ENCODE measurements around the gene FAM222B. TPM values are rescaled to one million over a fixed set of nuclear protein-coding genes. Genes with fewer than 3 reads are reported as not detected.

FAM222B gene
- total and polyA plus RNA-seq, 2 of the 4 experiments (the other 2 are of a cell fraction): 2.5 to 10.8 TPM

DNA sequence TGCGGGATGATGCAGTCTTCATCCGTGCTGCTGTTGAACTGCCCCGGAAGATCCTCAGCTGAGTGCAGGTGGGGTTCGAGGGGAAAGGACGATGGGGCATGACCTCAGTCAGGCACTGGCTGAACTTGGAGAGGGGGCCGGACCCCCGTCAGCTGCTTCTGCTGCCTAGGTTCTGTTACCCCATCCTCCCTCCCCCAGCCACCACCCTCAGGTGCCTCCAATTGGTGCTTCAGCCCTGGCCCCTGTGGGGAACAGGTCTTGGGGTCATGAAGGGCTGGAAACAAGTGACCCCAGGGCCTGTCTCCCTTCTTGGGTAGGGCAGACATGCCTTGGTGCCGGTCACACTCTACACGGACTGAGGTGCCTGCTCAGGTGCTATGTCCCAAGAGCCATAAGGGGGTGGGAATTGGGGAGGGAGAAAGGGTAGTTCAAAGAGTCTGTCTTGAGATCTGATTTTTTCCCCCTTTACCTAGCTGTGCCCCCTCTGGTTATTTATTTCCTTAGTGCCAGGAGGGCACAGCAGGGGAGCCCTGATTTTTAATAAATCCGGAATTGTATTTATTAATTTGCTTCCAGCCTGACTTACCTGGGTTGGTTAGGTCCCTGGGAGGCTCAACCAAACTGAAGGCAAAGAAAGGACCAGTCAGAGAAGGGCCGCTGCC, 92.9 kb downstream of the FAM222B start:
- H2BK15ac ChIP-seq (ENCODE audit: low read depth, low read length): no peak overlapping the region
- dilution Hi-C loops (cut with HindIII; ENCODE audit: low sequenced_read_pairs, unreplicated experiment) (no loop called here), intact Hi-C loops (cut with micrococcal nuclease) (loop anchor here (1.0 kb wide), 1 partner anchor 23 kb away; the partner anchor contains the start of gene TLCD1), in situ Hi-C loops (cut with MboI; ENCODE audit: low sequenced_read_pairs) (no loop called here)
- no peak for DNase-seq
- H3K4me2 ChIP-seq (ENCODE audit: low read depth, low read length): no peak overlapping the region
- no peak overlapping the region for H3K9ac ChIP-seq (ENCODE audit: low read depth, low read length)
- H3K27ac ChIP-seq (ENCODE audit: insufficient read depth, low read length): no peak overlapping the region
- H3K79me1 ChIP-seq (ENCODE audit: low read depth in 1 of 2, low read length in 2 of 2): peaks cover 20 to 72% of the 10 kb centered on the region in 2 experiments
- H3K18ac ChIP-seq (ENCODE audit: low read depth, low read length): no peak overlapping the region
- 90% methylated on average over 2 of the region's 11 CpGs; no CpG with 5 or more reads in 1 of the 2 experiments for WGBS, 2 experiments (ENCODE audit: extremely low coverage in 2 of 2, insufficient read length in 1 of 2)
- no peak overlapping the region for H4K5ac ChIP-seq (ENCODE audit: low read depth, low read length)
- no peak overlapping the region for H3K4ac ChIP-seq (ENCODE audit: low read depth, low read length)
- no peaks in the 10 kb centered on the region for H3K9me3 ChIP-seq (ENCODE audit: control insufficient read depth, insufficient read depth, low read length)
- H4K8ac ChIP-seq (ENCODE audit: low read depth in 2 of 2, low read length in 2 of 2): no peak overlapping the region
- TF ChIP-seq CEBPB (IDR thresholded peaks at IDR 0.05; ENCODE audit: low read depth, low read length) (no peak), NFE2L2 (IDR thresholded peaks at IDR 0.05; ENCODE audit: low read depth, low read length) (no peak), RCOR1 (IDR thresholded peaks at IDR 0.05; ENCODE audit: insufficient replicate concordance, low read length) (no peak), RAD21 (IDR thresholded peaks at IDR 0.05; ENCODE audit: low read length) (no peak), FOS (IDR thresholded peaks at IDR 0.05; ENCODE audit: low read depth, low read length) (no peak), MAFK (IDR thresholded peaks at IDR 0.05; ENCODE audit: low read depth, low read length) (no peak)
- TF ChIP-seq, protein P1, sequence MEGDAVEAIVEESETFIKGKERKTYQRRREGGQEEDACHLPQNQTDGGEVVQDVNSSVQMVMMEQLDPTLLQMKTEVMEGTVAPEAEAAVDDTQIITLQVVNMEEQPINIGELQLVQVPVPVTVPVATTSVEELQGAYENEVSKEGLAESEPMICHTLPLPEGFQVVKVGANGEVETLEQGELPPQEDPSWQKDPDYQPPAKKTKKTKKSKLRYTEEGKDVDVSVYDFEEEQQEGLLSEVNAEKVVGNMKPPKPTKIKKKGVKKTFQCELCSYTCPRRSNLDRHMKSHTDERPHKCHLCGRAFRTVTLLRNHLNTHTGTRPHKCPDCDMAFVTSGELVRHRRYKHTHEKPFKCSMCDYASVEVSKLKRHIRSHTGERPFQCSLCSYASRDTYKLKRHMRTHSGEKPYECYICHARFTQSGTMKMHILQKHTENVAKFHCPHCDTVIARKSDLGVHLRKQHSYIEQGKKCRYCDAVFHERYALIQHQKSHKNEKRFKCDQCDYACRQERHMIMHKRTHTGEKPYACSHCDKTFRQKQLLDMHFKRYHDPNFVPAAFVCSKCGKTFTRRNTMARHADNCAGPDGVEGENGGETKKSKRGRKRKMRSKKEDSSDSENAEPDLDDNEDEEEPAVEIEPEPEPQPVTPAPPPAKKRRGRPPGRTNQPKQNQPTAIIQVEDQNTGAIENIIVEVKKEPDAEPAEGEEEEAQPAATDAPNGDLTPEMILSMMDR (conservative IDR thresholded peaks at IDR 0.05; ENCODE audit: low read depth, low read length): no peak
- TF ChIP-seq, protein P2, sequence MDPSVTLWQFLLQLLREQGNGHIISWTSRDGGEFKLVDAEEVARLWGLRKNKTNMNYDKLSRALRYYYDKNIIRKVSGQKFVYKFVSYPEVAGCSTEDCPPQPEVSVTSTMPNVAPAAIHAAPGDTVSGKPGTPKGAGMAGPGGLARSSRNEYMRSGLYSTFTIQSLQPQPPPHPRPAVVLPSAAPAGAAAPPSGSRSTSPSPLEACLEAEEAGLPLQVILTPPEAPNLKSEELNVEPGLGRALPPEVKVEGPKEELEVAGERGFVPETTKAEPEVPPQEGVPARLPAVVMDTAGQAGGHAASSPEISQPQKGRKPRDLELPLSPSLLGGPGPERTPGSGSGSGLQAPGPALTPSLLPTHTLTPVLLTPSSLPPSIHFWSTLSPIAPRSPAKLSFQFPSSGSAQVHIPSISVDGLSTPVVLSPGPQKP (IDR thresholded peaks at IDR 0.05; ENCODE audit: borderline replicate concordance, low read depth, low read length): no peak
- peaks cover 55% of the 10 kb centered on the region for H3K36me3 ChIP-seq (ENCODE audit: control insufficient read depth, insufficient read depth, low read length)
- no peak overlapping the region for H2AK5ac ChIP-seq (ENCODE audit: low read depth, low read length)
- H4K20me1 ChIP-seq (ENCODE audit: insufficient read depth, low read length): peaks cover 79% of the 10 kb centered on the region
- no peak overlapping the region for H3K56ac ChIP-seq (ENCODE audit: extremely low read depth, insufficient read depth, low read length)
- H3K23ac ChIP-seq (ENCODE audit: low read depth, low read length): no peak overlapping the region
- no peak for ATAC-seq (ENCODE audit: low read depth)
- peaks cover 13% of the 10 kb centered on the region for H3K4me1 ChIP-seq (ENCODE audit: control insufficient read depth, insufficient read depth, low read length)
- no peak overlapping the region for H2AK9ac ChIP-seq (replicated peaks; ENCODE audit: low read depth, low read length, poor library complexity)
- H2BK20ac ChIP-seq (ENCODE audit: low read depth, low read length): no peak overlapping the region
- H4K91ac ChIP-seq (ENCODE audit: insufficient read depth, low read depth, low read length): no peak overlapping the region
- BruUV-seq (replicated peaks): no TSS peak
- ChIA-PET POLR2A (ENCODE audit: unreplicated experiment) (no interaction called here), CTCF (interaction anchor here (0.6 to 5.4 kb wide), 3 partner anchors 22 to 199 kb away, joined by 3 to 60 read pairs (median 3); partner anchors contain the start of genes NEK8 and TLCD1)
- no peaks in the 10 kb centered on the region for H3K27me3 ChIP-seq (ENCODE audit: control insufficient read depth, insufficient read depth, low read length)
- H3K9me1 ChIP-seq (ENCODE audit: insufficient read depth, low read length): peaks cover 8% of the 10 kb centered on the region; the same call in 1 of the 2 replicates
- no peak overlapping the region for H3K4me3 ChIP-seq (ENCODE audit: insufficient read depth, low read depth, low read length)
- no peak overlapping the region for H2BK120ac ChIP-seq (ENCODE audit: low read depth, low read length)
- no peak overlapping the region for H3K14ac ChIP-seq (replicated peaks; ENCODE audit: low read depth, low read length)
- no peak overlapping the region for H2BK5ac ChIP-seq (ENCODE audit: low read depth, low read length, poor library complexity, severe bottlenecking)
- no peak overlapping the region for H2AFZ ChIP-seq (replicated peaks; ENCODE audit: low read length, poor library complexity)

All from IMR-90 (cell line).